ENCODE data around the gene LHPP.

Gene LHPP

DNA sequence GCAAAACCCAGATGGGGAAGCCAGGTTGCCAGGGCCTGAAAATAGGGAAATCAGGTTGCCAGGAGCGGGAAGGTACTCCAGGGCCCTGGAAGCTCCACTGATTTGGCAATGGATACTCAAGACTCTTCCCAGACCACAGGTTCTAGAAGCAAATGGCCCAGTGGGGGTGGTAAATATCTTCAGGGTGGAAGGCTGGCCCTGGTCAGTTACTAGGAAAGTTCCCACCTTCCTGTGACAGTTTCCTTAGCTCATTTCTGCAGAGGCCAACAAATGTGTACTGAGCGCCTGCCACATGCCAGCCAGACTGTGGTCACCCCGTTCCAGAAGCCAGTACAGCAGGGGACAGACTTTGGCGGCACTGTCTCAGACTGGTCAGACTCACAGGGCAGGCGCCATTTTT, 168.9 kb downstream of the LHPP start:
- no peak for DNase-seq

DNA sequence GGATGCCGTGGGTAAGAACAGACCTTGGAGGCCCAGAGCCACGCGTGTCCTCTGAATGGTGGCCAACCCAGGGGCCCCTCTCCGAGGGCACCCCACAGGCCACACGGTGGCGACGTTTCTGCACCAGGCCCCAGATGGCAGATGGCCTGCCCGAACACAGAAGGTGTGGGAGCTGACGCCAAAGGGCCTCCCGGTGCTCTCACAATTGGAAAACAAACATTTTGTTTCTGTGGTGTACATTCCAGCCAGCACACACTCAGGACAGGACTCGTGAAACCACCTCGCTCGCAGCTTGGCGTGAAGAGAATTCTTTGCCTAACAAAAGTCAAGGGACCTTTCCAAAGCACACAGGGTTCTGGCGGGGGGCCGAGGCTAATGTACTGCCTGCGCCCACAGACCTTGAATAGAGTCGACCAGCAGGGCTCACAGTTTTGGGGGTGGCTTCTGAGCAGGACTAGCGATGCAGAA, 170.5 kb downstream of the LHPP start:
- DNase-seq, result no peak

DNA sequence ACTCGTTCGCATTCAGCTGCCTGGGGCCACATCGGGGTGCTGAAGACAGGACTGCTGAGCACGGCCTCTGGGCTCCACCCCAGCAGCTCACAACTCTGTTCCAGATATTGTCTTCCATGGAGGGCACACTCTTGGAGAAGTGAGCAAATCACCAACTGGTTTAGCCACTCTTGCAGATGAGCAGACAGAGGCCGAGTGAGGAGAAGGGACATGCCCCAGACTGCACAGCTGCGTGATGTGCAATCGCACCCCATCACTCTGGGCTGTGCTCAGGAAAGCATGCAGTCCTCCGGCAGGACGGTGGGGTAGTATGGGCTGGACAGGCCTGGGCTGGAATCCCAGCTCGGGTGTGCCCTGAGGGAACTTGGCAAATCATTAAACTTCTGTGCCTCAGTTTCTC, 170.9 kb downstream of the LHPP start:
- DNase-seq, result no peak

DNA sequence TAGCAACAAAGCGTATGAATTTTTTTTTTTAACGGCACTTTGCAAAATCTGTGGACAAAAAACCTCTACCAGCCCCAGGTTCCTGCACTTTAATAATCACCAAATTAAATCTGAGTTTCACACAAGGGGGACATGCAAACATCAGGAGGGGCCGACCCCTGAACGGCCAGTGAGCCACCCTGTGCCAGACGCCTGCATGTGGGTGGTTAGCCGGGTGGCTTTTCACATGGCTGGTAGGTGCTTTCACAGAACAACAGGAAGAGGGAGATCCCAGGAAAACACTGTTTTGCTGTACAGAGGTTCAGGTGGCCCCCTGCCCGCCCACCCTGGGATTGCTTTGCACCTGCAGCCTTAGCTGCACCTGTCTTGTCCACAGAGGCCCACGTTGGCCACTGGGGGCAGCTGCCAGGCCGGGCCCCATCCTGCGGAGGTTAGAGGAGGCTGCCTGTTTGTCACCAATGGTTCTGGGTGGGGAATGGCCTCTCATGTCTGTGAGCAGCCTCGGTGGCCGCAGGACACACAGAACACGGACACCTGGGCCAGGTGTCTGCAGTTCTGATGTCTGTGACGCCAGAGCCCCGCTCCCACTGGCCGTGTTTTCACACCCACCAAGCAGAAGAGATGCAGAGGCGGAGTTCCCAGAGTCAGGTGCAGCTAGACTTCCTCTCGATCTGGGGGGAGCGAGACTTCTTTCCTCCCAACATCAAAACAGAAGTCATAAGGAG, 174.8 kb downstream of the LHPP start:
- DNase-seq, result no peak

DNA sequence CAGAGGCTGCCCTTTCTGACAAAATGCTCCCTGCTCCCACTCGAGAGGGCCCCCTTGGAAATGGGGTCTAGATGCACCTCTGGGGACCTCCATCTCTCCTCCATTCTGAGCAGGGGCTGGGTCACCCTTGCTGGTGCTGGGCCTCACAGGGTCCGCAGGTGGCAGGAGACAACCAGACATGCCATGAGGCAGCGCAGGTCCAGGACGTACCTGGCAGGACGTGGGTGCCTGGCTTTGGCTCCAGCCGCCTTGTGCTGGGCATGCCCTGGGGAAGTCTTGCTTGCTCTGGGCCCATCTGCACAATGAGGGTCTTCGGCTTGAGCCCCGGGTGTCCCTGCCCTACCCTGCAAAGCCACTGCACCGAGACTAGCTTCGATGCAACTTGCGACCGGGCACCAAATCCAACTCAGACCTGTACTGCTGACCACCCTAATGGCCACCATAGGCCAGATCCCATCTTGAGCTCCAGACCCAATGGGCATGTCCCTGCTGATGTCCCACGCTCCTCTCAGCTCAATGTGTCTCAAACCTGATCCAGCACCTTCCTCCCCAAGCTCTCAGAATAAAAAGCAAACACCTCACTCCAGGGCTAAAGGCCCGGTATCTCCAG, 175.6 kb downstream of the LHPP start:
- DNase-seq, result no peak

DNA sequence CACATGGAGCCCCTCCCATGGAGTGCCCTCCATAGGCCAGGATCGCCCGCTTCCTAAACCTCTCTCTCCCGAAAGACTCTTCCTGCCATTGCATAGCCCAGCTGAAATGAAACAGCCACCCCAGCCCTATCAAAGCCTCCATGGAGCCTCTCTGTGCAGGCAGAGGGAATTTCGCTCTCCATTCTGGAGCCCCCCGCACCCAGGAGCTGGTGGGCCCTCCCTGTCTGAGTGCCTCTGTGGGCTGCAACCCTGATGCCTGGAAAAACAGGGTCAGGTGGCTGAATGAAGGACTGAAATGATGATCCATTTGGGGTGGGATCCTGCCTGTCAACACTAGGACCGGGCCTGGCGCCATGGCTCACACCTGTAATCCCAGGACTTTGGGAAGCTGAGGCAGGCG, 176.1 kb downstream of the LHPP start:
- DNase-seq, result no peak

DNA sequence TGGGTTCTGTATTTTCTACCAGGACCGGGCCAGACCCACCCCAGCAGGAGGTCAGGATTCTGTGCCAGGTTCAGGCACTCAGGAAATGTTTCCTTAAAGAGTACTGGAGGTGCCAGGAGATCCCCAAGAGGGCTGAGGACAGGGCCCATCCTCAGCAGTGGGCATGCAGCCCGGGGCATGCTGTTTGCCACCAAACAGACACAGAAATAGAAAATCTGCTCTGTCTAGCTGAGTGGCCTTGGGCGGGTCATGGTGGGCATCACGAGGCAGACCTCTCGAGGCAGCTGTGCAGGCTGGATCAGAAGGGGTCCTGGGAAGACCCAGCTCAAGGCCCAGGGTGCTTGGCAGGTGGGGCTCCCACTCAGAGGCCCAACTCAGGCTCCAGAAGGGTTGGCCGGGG, 177.6 kb downstream of the LHPP start:
- no peak for DNase-seq

DNA sequence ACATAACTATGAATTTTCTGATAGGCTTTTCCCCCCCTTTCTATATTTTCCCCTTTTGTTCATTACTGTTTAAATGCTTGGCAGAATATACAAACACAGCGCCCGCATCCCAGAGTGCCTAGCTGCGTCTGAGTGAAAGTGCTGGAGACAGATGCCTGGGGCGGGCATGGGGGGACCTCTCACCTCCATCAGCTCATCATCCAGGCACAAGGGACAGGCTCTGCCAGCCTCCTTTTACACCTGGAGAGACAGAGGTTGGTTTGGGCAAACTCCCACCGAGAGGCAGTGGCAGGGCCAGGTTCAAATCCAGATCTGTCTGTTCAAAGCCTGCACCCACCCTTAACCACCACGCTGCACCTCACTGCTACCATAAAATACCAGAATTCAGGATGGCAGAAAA, 178.0 kb downstream of the LHPP start:
- DNase-seq, result no peak

DNA sequence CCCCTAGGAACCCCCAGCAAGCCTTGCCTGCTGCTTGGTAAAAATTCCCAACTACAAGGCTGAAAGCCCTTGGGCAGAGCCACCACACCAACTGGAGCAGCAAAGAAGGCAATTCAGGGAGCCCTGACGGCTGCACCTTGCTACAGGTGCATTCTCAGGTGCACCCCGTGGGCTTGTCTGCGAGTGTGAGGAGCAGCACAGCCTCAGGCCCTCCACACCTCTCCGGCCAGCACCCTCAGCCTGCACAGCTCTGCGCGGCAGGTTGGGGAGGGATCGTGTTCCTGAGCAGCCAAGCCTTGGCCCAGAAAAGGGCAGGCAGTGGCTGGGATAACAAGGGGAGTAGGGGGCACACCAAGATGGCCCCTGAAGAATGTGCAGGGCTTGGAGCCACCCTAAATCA, 178.4 kb downstream of the LHPP start:
- DNase-seq, result no peak

DNA sequence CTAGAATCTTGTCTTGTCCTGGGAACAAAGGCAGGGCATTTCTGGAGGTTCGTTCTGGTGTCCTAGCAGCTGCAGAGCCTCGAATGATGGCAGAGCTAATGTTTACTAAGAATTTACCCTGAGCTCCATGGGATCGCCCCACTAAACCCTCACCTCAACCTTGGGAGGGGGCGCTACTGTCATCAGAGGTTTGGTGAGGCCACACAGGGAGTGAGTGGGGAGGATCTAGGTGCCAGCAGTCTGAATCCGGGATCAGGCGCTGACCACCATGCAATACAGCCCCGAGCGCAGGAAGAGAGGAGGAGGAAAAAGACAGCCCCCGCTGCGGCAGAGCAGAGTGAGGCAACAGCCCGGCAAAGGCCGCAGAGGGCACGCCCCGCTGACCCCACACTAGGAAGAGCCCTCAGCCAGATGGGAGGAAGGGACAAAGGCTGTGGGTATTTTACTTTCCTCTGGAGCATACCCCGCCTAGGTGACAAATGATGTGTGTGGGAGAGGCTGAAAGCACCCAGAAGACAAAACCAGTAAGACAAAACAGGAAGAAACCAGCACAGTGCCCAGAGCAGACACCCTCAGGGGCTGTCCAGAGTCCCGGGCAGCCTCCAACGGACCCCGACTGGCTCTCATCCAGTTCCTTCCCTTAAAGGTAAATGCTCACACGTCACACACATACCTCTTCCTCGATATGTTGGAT, 179.1 kb downstream of the LHPP start:
- DNase-seq, result no peak

DNA sequence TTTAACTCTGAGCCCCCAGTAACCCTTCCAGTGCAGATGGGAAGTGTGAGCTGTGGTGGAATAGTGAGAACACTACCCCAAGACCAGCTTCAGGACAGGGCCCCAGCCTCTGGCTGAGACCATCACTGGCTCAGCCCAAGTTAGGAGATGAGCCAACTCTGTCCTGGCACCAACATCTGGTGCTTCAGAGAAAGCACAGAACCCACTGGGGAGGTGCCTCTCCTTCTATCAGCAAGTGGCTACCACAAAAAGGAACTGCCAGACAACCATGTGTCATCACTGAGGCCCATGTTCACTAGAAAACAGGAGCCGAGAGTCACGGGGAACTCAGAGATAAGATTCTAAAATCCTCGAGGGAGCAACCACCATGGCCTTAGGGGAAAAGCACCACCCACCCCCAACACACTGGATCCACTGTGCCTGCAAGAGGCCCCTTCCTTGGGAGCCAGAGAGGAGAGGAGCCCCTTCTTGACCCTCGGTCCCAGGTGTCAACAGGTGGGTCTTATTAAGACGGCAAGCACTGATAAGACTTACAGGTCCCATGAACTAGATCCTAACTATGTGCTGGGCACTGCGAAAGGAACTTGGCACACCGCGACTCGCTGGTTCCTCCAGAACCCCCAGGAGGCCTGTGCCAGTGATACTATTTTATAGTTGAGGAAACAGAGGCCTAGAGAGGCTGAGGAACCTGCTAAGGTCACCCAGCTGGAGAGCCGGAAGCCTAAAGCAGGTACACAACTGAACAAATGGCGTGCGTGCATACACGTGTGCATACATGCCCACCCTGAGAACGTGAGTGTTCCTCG, 179.9 kb downstream of the LHPP start:
- no peak for DNase-seq

DNA sequence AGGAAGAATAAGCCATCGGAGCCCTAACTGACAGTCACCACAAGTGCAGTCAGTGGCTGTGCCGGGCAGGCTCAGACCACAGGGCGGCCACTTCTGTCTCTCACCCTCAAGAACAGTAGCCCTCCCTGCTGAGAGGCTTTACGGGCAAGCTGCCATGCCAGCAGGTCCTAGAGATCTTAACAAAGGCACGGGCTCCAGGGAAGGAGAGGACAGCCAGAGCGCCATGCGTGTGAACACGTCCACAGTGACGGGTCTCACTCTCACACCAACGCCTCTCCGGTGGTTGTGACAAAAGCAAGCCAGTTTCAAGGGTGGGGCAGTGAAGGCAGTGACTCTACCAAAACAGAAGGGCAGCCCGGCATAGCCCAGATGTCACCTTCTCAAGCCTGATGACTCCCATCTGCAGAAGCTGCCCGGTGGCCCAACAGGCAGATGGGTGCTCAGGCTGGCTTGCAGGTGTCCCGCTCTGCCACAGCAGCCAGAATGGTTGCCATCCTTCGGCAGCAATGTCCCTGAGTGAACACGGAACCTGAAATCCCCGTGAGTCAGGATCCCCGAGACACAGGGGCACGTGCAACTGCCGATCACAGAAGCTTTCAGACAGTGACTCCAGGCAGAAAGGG, 180.6 kb downstream of the LHPP start:
- no peak for DNase-seq

DNA sequence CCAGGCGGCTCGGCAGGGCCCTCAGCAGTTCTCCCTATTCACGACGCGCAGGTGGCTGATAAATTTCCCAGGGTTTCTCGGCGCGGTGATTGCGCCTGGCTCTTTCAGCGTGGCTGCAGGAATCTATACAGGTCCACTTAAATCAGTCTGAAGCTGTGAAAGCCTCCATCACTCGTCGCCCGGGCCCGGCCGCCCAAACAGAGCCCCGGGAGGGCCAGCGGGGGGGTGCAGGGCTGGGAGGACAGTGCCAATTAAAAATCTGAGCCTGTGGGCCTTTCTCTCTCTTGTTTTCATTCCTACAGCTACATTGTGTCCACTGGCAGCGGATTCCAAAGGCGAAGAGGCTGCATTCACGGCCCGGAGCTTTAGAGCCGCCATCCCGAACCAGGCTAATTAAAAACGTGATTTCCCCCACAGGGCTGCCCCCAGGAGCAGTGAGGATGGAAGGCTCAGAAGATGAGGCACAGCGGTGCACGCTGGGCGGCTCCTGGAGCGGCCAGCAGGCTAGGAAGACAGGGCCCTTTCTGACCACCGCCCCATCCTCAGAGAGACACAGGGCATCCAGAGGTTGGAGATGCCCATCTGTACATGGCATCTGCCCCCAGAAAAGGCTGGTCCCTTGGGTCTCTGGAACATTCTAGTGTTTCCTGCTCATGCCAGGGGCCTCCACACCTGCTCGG, 181.8 kb downstream of the LHPP start:
- no peak for DNase-seq

DNA sequence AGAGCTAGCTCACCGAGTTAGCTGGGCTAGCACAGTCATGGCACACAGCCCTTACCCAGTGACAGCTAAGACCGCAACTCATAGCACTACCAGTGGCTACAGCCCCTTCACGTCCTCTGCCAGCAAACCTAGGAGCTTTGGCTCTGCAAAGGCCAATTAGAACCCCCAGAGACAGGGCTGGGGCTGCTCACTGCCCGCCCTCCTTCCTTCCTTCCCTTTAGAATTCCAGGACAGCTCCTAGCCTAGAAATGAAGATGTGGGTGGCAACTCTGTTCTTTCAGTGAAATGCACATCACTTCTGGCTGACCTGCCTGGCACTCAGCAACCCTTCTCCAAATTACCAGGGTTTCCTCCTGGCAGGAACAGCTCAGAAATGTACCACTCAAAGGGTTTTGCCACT, 182.6 kb downstream of the LHPP start:
- DNase-seq, result no peak

DNA sequence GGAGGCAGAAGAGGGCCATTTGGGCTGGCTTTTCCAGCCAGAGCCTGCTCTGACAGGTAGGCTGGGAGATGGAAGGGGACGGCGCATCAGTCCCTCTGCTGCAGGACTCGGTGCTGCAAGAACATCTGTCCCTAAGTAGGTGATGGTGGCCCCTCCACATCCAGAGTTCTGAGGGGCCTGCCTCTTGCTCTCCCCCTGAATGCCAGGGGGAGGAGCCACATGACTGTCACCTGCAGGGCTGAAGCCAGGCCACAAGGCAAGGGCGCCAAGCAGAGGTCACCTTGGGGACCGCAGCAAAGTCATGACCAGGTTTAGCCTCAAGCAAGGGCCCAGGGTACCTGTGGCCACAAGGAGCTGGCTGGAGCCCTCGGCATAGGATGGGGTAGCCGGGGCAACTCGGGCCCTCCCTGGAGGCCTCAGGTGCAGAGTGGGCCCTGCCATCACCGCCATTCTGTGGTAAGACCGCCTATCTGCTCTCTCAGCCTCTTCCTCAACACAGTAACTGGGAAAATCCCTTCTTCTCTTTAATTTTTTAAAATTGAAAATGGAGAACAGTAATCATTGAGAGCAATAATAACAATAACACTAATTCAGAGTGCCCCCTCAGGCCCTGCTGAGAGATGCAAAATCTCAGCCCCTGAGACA, 183.3 kb downstream of the LHPP start:
- no peak for DNase-seq

DNA sequence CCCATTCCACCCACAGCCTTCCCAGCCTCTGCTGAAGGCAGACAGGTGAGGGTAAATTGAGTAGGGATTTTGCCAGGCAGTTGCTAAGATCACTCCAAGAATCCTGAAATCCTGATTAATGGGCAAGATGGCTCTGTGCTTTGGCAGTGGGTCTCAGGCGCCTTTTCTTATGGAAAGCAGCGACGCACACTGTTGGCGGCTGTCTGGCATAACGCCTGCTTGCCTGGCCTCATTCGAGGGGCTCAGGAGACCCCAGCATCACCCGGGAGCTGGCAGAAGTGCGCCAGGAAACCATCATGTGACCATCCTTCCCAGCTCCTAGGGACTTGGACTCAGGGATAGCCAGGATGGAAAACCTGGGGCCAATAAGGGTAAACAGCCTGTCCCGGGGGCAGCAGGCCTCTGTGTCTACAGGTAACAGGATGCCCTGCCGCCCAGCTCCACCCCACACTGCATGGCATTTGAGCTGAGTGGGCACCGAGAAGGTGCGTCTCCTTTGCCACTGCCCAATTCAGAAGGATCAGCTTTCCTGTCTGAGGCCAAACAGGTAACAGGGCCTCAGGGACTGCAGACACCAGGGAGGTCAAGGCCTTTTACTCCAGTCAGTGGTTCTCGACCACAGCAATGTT, 184.0 kb downstream of the LHPP start:
- DNase-seq, result no peak

DNA sequence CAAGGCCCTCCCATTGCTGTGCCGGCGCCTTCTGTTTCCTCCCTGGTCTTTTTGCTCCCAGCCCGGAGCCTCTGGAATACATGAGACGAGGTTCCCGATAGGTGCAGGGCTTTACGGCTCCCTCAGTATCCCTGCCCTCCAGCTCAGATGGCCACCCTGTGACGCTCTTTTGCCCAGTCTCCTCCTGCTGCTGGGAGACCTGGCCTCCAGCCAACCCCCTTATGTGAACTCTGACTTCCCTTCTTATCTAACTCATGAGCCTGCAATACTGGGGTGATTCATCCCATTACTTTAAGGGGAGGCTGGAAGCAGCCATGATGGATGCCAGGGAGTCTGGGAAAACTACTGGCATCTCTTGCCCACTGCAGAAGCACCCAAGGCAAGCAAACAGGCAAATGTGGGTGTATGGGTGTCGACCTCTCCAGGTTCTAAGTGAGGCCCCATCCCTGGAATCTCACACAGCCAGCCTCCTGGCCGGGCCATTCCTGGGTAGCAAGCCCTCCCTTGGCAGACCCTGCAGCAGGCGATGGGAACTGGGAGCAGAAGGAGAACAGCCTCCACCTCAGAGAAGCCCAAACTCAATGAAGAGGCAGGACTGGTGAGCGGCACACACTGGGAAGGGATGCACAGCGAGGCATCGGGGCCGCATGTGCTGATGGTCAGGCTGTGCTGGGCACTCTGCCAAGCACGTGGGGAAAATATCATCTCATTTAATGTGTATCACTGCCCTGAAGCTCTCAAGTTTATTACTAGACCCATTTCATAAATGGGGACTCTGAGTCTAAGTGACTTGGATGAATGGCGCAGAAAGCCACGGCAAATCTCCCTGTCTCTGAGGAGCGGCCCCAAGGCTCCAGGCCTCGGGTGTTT, 185.1 kb downstream of the LHPP start:
- no peak for DNase-seq

DNA sequence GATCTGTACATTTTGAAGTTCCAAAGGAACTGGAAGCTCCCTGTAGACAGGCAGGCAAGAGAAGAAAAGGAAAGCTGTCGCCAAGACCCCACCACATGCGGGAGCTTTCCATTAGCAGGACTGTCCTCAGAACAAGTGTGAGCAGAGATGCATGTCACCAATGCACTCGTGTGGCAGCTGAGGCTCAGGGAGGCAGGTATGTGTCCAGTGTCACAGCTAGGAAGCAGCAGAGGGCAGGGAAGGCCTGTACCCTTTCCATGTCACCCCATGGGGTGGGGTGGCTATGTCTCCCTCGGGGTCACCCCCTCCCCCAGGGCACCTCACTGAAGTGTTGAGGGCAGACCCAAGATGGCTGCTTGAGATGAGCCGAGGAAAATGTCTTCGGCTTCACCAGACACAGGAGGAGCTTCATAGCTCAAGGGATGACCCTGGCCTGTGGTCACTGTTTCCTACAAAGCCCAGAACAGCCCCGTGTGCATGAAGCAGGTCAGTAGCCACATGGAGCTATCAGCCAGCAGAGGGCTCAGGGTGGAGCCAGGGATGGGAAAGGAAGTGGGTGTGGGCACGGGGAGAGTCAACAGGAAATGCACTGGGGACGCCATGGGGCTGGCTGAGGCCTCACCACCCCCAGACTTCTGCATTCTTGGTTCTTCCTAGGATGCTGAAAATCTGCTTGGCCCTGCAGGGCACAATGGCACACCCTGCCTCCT, 186.0 kb downstream of the LHPP start:
- peak; percentile 13 for DNase-seq

DNA sequence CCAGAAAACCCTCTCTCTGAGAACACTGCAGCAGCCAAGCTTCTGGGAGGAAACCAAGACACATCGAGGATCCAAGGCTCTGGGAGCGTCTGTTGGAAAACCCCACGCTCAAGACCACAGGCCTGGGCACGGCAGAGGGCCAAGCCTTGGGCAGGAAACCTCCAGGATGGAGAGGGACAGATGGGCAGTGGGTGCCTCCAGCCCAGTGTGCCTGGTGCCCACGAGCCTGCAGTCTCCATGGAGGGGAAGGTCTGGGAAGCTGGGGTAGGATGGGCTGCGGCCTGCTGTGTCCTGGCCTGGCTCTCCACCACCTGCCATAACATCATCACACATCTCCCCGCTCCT, 186.5 kb downstream of the LHPP start:
- no peak for DNase-seq

DNA sequence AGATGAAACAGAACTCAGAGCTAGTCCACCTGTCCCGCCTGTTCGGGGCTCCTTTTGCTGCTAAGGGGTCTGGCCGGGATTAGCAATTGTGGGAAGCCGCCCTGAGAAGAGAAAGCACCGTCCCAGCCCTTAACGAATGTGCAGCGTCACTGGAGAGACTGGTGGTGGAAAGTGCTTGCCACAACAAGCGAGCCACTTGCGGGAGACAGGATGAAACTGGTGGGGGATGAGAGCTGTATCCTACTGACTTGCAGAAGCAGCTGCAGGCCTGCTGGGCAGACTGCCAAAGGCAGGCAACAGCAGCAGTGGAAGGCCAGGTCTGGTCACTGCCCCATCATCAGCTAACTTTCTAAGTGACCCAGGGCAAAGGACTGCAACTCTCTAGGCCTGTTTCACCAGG, 187.1 kb downstream of the LHPP start:
- DNase-seq, result peak; percentile 91
